Measurements from ENCODE around the gene PI4KA.
"Not testable (repeated sequence)": the region's sequence is repeated elsewhere in the genome, so short reads cannot be mapped to it uniquely, and the experiment has no call there.

GRCh38 chr22:20703816-20704609 lies 154.6 kb downstream of the PI4KA start:
- TF ChIP-seq POLR2A (IDR thresholded peaks at IDR 0.05; ENCODE audit: low read length); GATA1 (IDR thresholded peaks at IDR 0.05; ENCODE audit: low read depth, low read length): not testable (repeated sequence)
